HepG2 (cell line): Measurements from ENCODE around the gene DHRS13. TPM values are rescaled to one million over a fixed set of nuclear protein-coding genes. Genes with fewer than 3 reads are reported as not detected.

Experiments used
- LCORL ChIP-seq, 2 experiments: fragments of 450-650 bp in 1 of 2; sonication (generic) in 1 of 2; formaldehyde crosslinking in 1 of 2; IDR thresholded peaks; 2 replicates each; pipeline versions ENCODE4 v1.5.0 to v1.6.1; 2017 to 2020; ENCODE audit warnings: antibody characterized with exemption in 1 of 2, missing genetic modification reagents in 1 of 2
- RXRB ChIP-seq: IDR thresholded peaks from 2 replicates; pipeline ENCODE4 v1.6.1; 2016; ENCODE audit warnings: borderline replicate concordance, missing genetic modification reagents, missing compliant biosample characterization
- SNAI1 ChIP-seq: sonication (generic); formaldehyde crosslinking; IDR thresholded peaks from 2 replicates; pipeline ENCODE4 v1.5.0; 2020; ENCODE audit warnings: mild to moderate bottlenecking, missing genetic modification reagents, borderline replicate concordance
- TOPORS ChIP-seq: sonication (generic); formaldehyde crosslinking; IDR thresholded peaks from 2 replicates; pipeline ENCODE4 v1.8.0; 2023; ENCODE audit warnings: mild to moderate bottlenecking, missing genetic modification reagents
- TSC22D2 ChIP-seq: sonication (generic); formaldehyde crosslinking; IDR thresholded peaks from 2 replicates; pipeline ENCODE4 v1.5.1; 2020; ENCODE audit warnings: missing genetic modification reagents, mild to moderate bottlenecking, borderline replicate concordance
- ZBTB7A ChIP-seq: sonication (generic); formaldehyde crosslinking; IDR thresholded peaks from 2 replicates; pipeline ENCODE4 v1.8.0; 2022; ENCODE audit warnings: mild to moderate bottlenecking, missing genetic modification reagents
- ZKSCAN1 ChIP-seq: fragments of 150-350 bp; IDR thresholded peaks from 2 replicates; pipeline ENCODE4 v1.6.1; 2014; ENCODE audit warnings: low read length
- ZNF777 ChIP-seq: sonication (generic); formaldehyde crosslinking; IDR thresholded peaks from 2 replicates; pipeline ENCODE4 v1.4.0; 2020; ENCODE audit warnings: missing genetic modification reagents
- ZSCAN12 ChIP-seq: sonication (generic); formaldehyde crosslinking; IDR thresholded peaks from 2 replicates; pipeline ENCODE4 v1.9.0; 2021; ENCODE audit warnings: mild to moderate bottlenecking, missing genetic modification reagents
- polyA plus RNA-seq, 8 experiments: library from polyadenylated mRNA; depleted of rRNA in 3 of 8; stranded (reverse) in 7 of 8; unstranded in 1 of 8; fragments of >200 nt; fragmentation: Illumina TruSeq in 4 of 8; extraction: Trizol in 4 of 8; gene quantifications; 2 replicates each; pipeline versions ENCODE4 v1.2.1 to v1.2.3, GENCODE V29; 2011 to 2016; ENCODE audit warnings: low read depth in 4 of 8, missing spikeins in 1 of 8, mixed read lengths in 1 of 8; ENCODE audit not compliant: insufficient read depth in 1 of 8
- total RNA-seq, 5 experiments: library from RNA; depleted of rRNA; stranded (reverse); fragments of >200 nt; fragmentation: Illumina TruSeq; extraction: Trizol; gene quantifications; 2 replicates each; pipeline ENCODE4 v1.2.3, GENCODE V29; 2016; ENCODE audit warnings: low read depth in 1 of 5
- TF ChIP-seq, protein P1 (sequence below): sonication (generic); formaldehyde crosslinking; IDR thresholded peaks from 2 replicates; pipeline ENCODE4 v1.4.0; 2020; ENCODE audit warnings: missing genetic modification reagents
- TF ChIP-seq, protein P2 (sequence below): sonication (generic); formaldehyde crosslinking; IDR thresholded peaks from 2 replicates; pipeline ENCODE4 v1.8.1; 2023; ENCODE audit warnings: mild to moderate bottlenecking, inconsistent platforms, moderate library complexity, missing genetic modification reagents, borderline replicate concordance
- TF ChIP-seq, protein P3 (sequence below): sonication (generic); formaldehyde crosslinking; IDR thresholded peaks from 2 replicates; pipeline ENCODE4 v1.5.1; 2020; ENCODE audit warnings: missing genetic modification reagents, mild to moderate bottlenecking, borderline replicate concordance
- TF ChIP-seq, protein P4 (sequence below): sonication (generic); formaldehyde crosslinking; IDR thresholded peaks from 2 replicates; pipeline ENCODE4 v1.4.0; 2020; ENCODE audit warnings: missing genetic modification reagents
- TF ChIP-seq, protein P5 (sequence below): sonication (generic); formaldehyde crosslinking; IDR thresholded peaks from 2 replicates; pipeline ENCODE4 v1.9.0; 2021; ENCODE audit warnings: missing genetic modification reagents, mild to moderate bottlenecking, borderline replicate concordance
- TF ChIP-seq, protein P6 (sequence below): sonication (generic); formaldehyde crosslinking; IDR thresholded peaks from 2 replicates; pipeline ENCODE4 v1.5.0; 2020; ENCODE audit warnings: missing genetic modification reagents

DHRS13 gene
- total and polyA plus RNA-seq, 2 of the 13 experiments (the other 11 are each of a cell fraction or from before 2014, with no cell fraction given): 11.8 to 12.6 TPM

DNA sequence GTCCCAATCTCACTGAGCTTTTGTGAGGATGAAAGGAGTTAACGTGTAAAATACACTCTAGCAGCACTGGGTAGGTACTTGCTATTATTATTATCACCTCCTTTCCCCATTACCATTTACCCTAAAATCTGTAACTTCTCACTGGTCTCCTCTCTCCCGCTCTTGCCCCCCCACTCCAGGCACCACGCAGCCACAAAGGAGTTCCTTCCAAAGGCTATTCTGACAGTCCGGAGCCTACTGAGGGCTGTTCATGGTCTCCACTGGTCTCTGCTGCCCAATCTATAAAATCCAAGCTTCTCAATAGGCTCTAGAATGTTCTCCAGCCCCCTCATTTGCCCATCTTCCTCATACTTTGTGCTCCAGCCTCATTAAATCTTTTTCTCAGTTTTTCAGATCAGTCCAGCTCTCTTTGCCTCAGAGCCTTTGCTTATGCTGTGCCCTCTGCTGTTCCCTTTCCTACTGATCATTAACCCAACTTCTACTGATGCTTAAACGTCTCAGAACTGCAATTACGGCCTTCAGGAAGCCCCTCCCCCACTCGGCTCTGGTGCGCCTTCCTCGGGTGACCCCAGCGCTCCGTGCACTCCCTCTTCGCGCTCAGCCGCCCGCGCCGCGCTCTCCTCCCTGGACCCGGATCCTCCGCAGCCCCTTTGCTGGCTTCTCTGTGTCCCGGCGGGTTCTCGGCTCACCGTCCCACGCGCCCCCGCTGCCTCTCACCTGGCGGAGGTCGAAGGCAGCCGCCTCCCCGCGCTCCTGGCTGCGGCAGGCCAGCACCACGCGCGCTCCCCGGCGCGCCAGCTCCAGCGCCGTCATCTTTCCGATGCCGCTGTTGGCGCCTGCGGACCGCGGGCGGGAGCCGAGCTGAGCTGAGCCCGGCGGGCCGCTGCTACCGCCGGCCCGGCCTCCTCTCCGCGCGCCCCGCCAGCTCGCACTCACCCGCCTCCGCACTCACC, 737 bp downstream of the DHRS13 start (continued):
- TF ChIP-seq, protein P1, sequence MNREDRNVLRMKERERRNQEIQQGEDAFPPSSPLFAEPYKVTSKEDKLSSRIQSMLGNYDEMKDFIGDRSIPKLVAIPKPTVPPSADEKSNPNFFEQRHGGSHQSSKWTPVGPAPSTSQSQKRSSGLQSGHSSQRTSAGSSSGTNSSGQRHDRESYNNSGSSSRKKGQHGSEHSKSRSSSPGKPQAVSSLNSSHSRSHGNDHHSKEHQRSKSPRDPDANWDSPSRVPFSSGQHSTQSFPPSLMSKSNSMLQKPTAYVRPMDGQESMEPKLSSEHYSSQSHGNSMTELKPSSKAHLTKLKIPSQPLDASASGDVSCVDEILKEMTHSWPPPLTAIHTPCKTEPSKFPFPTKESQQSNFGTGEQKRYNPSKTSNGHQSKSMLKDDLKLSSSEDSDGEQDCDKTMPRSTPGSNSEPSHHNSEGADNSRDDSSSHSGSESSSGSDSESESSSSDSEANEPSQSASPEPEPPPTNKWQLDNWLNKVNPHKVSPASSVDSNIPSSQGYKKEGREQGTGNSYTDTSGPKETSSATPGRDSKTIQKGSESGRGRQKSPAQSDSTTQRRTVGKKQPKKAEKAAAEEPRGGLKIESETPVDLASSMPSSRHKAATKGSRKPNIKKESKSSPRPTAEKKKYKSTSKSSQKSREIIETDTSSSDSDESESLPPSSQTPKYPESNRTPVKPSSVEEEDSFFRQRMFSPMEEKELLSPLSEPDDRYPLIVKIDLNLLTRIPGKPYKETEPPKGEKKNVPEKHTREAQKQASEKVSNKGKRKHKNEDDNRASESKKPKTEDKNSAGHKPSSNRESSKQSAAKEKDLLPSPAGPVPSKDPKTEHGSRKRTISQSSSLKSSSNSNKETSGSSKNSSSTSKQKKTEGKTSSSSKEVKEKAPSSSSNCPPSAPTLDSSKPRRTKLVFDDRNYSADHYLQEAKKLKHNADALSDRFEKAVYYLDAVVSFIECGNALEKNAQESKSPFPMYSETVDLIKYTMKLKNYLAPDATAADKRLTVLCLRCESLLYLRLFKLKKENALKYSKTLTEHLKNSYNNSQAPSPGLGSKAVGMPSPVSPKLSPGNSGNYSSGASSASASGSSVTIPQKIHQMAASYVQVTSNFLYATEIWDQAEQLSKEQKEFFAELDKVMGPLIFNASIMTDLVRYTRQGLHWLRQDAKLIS: no peak
- TF ChIP-seq, protein P2, sequence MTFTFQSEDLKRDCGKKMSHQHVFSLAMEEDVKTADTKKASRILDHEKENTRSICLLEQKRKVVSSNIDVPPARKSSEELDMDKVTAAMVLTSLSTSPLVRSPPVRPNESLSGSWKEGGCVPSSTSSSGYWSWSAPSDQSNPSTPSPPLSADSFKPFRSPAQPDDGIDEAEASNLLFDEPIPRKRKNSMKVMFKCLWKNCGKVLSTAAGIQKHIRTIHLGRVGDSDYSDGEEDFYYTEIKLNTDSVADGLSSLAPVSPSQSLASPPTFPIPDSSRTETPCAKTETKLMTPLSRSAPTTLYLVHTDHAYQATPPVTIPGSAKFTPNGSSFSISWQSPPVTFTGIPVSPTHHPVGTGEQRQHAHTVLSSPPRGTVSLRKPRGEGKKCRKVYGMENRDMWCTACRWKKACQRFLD (CRISPR knock-in tag): no peak; the same call in 1 of the 2 replicates
- TF ChIP-seq ZKSCAN1: no peak
- TF ChIP-seq ZBTB7A (CRISPR knock-in tag): no peak
- TF ChIP-seq, protein P3, sequence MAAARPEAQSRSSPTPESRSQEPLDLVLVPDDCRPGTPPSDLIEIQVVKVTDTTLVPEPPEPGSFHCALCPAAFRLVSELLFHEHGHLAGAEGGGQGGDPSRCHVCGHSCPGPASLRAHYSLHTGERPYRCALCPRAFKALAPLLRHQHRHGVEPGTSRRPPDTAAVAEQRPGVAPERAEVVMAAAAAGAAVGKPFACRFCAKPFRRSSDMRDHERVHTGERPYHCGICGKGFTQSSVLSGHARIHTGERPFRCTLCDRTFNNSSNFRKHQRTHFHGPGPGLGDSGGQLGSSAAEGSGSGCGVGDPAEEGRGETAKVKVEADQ (CRISPR knock-in tag): 0 out of 2 replicates have a peak, but pooled peaks have one; percentile 19
- TF ChIP-seq ZNF777: no peak
- TF ChIP-seq, protein P4, sequence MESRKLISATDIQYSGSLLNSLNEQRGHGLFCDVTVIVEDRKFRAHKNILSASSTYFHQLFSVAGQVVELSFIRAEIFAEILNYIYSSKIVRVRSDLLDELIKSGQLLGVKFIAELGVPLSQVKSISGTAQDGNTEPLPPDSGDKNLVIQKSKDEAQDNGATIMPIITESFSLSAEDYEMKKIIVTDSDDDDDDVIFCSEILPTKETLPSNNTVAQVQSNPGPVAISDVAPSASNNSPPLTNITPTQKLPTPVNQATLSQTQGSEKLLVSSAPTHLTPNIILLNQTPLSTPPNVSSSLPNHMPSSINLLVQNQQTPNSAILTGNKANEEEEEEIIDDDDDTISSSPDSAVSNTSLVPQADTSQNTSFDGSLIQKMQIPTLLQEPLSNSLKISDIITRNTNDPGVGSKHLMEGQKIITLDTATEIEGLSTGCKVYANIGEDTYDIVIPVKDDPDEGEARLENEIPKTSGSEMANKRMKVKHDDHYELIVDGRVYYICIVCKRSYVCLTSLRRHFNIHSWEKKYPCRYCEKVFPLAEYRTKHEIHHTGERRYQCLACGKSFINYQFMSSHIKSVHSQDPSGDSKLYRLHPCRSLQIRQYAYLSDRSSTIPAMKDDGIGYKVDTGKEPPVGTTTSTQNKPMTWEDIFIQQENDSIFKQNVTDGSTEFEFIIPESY (CRISPR knock-in tag): no peak
- TF ChIP-seq, protein P5, sequence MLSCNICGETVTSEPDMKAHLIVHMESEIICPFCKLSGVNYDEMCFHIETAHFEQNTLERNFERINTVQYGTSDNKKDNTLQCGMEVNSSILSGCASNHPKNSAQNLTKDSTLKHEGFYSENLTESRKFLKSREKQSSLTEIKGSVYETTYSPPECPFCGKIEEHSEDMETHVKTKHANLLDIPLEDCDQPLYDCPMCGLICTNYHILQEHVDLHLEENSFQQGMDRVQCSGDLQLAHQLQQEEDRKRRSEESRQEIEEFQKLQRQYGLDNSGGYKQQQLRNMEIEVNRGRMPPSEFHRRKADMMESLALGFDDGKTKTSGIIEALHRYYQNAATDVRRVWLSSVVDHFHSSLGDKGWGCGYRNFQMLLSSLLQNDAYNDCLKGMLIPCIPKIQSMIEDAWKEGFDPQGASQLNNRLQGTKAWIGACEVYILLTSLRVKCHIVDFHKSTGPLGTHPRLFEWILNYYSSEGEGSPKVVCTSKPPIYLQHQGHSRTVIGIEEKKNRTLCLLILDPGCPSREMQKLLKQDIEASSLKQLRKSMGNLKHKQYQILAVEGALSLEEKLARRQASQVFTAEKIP (CRISPR knock-in tag): no peak
- TF ChIP-seq LCORL (IDR thresholded peaks at IDR 0.05): no peak
- 0 out of 2 replicates have a peak, but pooled peaks have one; percentile 21 for TF ChIP-seq LCORL (CRISPR knock-in tag; IDR thresholded peaks at IDR 0.05)
- TF ChIP-seq ZSCAN12 (CRISPR knock-in tag): no peak
- peak; percentile 34; the same call in 1 of the 2 replicates for TF ChIP-seq RXRB (CRISPR knock-in tag)
- peak; percentile 83; the same call in 1 of the 2 replicates for TF ChIP-seq TOPORS (CRISPR knock-in tag)
- TF ChIP-seq TSC22D2 (CRISPR knock-in tag): peak; percentile 40; the same call in 1 of the 2 replicates
- TF ChIP-seq, protein P6, sequence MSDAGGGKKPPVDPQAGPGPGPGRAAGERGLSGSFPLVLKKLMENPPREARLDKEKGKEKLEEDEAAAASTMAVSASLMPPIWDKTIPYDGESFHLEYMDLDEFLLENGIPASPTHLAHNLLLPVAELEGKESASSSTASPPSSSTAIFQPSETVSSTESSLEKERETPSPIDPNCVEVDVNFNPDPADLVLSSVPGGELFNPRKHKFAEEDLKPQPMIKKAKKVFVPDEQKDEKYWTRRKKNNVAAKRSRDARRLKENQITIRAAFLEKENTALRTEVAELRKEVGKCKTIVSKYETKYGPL (CRISPR knock-in tag): no peak
- no peak for TF ChIP-seq SNAI1
